ENCODE measurements around the gene AFAP1. TPM values are rescaled to one million over a fixed set of nuclear protein-coding genes. Genes with fewer than 3 reads are reported as not detected.

Gene AFAP1
- total RNA-seq, 1 experiment from 2014 or later: 23.6 TPM

GRCh38 chr4:7817877-7818398 lies 121.7 kb downstream of the AFAP1 start:
- Mint-ChIP-seq H3K27ac (peak overlapping the region; percentile 46; the same call in 1 of the 2 replicates), H3K9me3 (no peaks in the 10 kb centered on the region), H3K4me3 (no peak overlapping the region), H3K27me3 (ENCODE audit: low read depth) (no peaks in the 10 kb centered on the region), H3K36me3 (peaks cover 30% of the 10 kb centered on the region), H3K4me1 (peaks cover 12% of the 10 kb centered on the region)
- ChIA-PET POLR2A (no interaction called here), CTCF (interaction anchor here (1.1 to 3.8 kb wide), 2 partner anchors 14 to 26 kb away, joined by 4 to 13 read pairs; no protein-coding TSS in a partner anchor)
- no peak for TF ChIP-seq SP1 (CRISPR knock-in tag; conservative IDR thresholded peaks at IDR 0.05)
- TF ChIP-seq NR1H2 (CRISPR knock-in tag; IDR thresholded peaks at IDR 0.05): no peak
- TF ChIP-seq MXD4 (CRISPR knock-in tag; IDR thresholded peaks at IDR 0.05; ENCODE audit: borderline replicate concordance): no peak
- no peak for TF ChIP-seq ZNF138 (CRISPR knock-in tag; conservative IDR thresholded peaks at IDR 0.05)
- no peak for TF ChIP-seq FOXP1 (CRISPR knock-in tag; IDR thresholded peaks at IDR 0.05; ENCODE audit: borderline replicate concordance)
- TF ChIP-seq ZNF396 (CRISPR knock-in tag; IDR thresholded peaks at IDR 0.05; ENCODE audit: borderline replicate concordance): no peak
- TF ChIP-seq ERG (CRISPR knock-in tag; IDR thresholded peaks at IDR 0.05): no peak
- no peak for TF ChIP-seq IRF2 (CRISPR knock-in tag; IDR thresholded peaks at IDR 0.05; ENCODE audit: borderline replicate concordance, low read depth)
- no peak for TF ChIP-seq EMX1 (CRISPR knock-in tag; IDR thresholded peaks at IDR 0.05)
- TF ChIP-seq CBFB (CRISPR knock-in tag; IDR thresholded peaks at IDR 0.05; ENCODE audit: low read depth): no peak
- DNase-seq (ENCODE audit: low spot score) (no peak), ATAC-seq (no peak)

DNA sequence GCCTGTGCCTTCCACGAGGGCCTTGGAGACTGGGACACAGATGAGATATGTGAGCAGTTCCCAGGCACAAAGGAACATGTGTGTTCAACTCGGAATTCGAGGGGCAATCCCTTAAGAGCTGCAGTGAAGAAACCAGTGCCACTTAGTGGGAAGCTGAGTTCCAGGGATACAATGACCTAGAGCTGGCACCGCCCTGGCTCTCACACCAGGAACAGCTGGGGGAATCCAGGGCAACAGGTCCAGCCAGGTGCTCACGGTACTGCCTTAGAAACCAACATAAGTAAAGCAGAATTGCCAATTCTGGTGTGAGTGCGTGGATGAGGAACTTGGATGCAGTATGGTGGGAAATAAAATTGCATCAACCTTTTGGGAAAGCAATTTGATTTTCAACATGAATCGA lies 122.9 kb downstream of the AFAP1 start:
- DNase-seq (ENCODE audit: low spot score): no peak

More for the DNA sequence above, 122.9 kb downstream of the AFAP1 start:
- peaks cover 13% of the 10 kb centered on the region for H3K4me1 Mint-ChIP-seq
- H3K9me3 Mint-ChIP-seq: no peaks in the 10 kb centered on the region
- POLR2A ChIA-PET: no interaction called here
- H3K27ac Mint-ChIP-seq: peak overlapping the region; percentile 51; the same call in 1 of the 2 replicates
- peaks cover 33% of the 10 kb centered on the region for H3K36me3 Mint-ChIP-seq
- CTCF ChIA-PET: interaction anchor here (1.9 to 3.8 kb wide), 3 partner anchors 10 to 15 kb away, joined by 5 to 13 read pairs (median 10); no protein-coding TSS in a partner anchor
- no peak for ATAC-seq
- H3K27me3 Mint-ChIP-seq (ENCODE audit: low read depth): no peaks in the 10 kb centered on the region
- H3K4me3 Mint-ChIP-seq: no peak overlapping the region
- TF ChIP-seq HMGA2 (CRISPR knock-in tag; IDR thresholded peaks at IDR 0.05) (no peak), ZNF396 (CRISPR knock-in tag; IDR thresholded peaks at IDR 0.05; ENCODE audit: borderline replicate concordance) (no peak), ZBTB21 (CRISPR knock-in tag; IDR thresholded peaks at IDR 0.05; ENCODE audit: borderline replicate concordance) (no peak), FOXJ3 (CRISPR knock-in tag; IDR thresholded peaks at IDR 0.05; ENCODE audit: borderline replicate concordance) (no peak), NFATC4 (CRISPR knock-in tag; IDR thresholded peaks at IDR 0.05) (no peak), E2F1 (CRISPR knock-in tag; IDR thresholded peaks at IDR 0.05) (no peak), CREM (CRISPR knock-in tag; IDR thresholded peaks at IDR 0.05) (no peak), GTF2I (CRISPR knock-in tag; conservative IDR thresholded peaks at IDR 0.05) (no peak), GRHL2 (CRISPR knock-in tag; IDR thresholded peaks at IDR 0.05; ENCODE audit: insufficient replicate concordance, severe bottlenecking) (no peak), TCF7 (CRISPR knock-in tag; IDR thresholded peaks at IDR 0.05; ENCODE audit: low read depth) (no peak), AR (CRISPR knock-in tag; IDR thresholded peaks at IDR 0.05) (no peak), ZNF671 (CRISPR knock-in tag; IDR thresholded peaks at IDR 0.05) (no peak), ZNF317 (CRISPR knock-in tag; IDR thresholded peaks at IDR 0.05; ENCODE audit: borderline replicate concordance, low read depth) (no peak)
- TF ChIP-seq, protein P1, sequence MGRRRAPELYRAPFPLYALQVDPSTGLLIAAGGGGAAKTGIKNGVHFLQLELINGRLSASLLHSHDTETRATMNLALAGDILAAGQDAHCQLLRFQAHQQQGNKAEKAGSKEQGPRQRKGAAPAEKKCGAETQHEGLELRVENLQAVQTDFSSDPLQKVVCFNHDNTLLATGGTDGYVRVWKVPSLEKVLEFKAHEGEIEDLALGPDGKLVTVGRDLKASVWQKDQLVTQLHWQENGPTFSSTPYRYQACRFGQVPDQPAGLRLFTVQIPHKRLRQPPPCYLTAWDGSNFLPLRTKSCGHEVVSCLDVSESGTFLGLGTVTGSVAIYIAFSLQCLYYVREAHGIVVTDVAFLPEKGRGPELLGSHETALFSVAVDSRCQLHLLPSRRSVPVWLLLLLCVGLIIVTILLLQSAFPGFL (CRISPR knock-in tag; IDR thresholded peaks at IDR 0.05; ENCODE audit: borderline replicate concordance): no peak
